Measurements from ENCODE around the gene ASB18. TPM values are rescaled to one million over a fixed set of nuclear protein-coding genes. Genes with fewer than 3 reads are reported as not detected.
A peak's percentile ranks its signal among the peaks of the same experiment; 100 is the strongest.

The ASB18 gene
- total RNA-seq, 2 donors from 2014 or later, result not detected

DNA sequence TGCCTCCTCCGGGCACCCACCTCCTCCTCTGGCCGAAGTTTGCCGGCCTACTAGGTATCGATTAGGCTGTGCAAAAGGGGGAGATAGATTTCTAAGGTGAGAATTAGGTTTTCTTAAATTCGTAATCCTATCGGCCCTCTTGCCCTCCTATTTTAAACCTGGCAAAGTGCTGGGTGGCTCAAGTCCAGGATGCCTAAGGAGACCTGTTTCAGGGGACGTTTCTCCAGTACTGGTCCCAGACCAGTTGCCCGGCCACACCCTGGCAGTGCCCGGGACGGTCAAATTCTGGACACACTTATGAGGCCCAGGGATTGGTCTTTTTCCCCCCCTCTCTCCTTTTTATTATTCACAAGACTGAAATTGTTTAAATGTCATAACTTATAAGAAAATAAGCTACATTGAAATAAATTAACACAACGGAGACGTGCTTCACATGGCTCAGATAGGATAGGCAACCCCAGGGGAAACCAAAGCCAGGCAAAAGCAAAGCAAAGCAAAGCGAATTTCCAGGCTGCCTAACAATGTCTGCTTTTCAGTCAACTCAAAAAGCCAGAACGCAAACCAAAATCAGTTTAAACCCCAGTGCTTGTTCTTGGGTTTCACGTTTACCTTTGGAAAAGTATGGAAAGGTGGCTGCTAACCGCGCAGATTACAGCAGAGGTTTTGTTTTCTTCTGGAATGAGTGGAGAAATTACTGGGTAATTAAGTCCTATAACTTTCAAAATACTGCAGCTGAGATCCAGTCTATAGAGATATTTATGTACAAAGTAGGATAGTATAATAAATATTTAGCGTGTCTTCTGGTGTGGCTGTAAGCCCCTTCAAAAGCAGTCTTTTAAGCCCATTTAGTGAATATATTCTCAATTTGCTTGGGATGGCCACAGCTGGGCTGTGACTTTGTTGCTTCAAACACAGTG lies 99.0 kb downstream of the ASB18 start:
- Mint-ChIP-seq H3K36me3 (ENCODE audit: low read depth) (no peaks in the 10 kb centered on the region), H3K27ac (no peak overlapping the region), H3K4me1 (peaks cover 13% of the 10 kb centered on the region), H3K9me3 (no peaks in the 10 kb centered on the region), H3K27me3 (ENCODE audit: insufficient read depth) (peaks cover 88% of the 10 kb centered on the region), H3K4me3 (peak overlapping the region; percentile 47)
- peaks cover 100% of the 10 kb centered on the region for H3K27me3 ChIP-seq (ENCODE audit: control insufficient read depth, insufficient read depth, low read length, poor library complexity, severe bottlenecking)
- H3K36me3 ChIP-seq (ENCODE audit: control insufficient read depth, insufficient read depth, low read length), result no peaks in the 10 kb centered on the region
- peak overlapping the region; percentile 67 for H3K4me3 ChIP-seq (ENCODE audit: low read length)
- no peaks in the 10 kb centered on the region for H3K9me3 ChIP-seq (ENCODE audit: control insufficient read depth, low read length)
- peaks cover 4% of the 10 kb centered on the region for H3K4me1 ChIP-seq (ENCODE audit: control insufficient read depth, insufficient read depth, low read length)
- no peak overlapping the region for H3K27ac ChIP-seq (ENCODE audit: low read depth, low read length)
- H3K9ac ChIP-seq (ENCODE audit: extremely low read depth, low read length, poor library complexity, severe bottlenecking), result no peak overlapping the region
- WGBS, 2 experiments (ENCODE audit: insufficient coverage in 1 of 2, insufficient read length in 1 of 2), result 48 to 53% methylated on average over 5 to 18 of the region's 18 CpGs
- DNase-seq, result no peak
- no peak for TF ChIP-seq CTCF (conservative IDR thresholded peaks at IDR 0.05)

- Histone ChIP-seq H3K4me1 (ENCODE audit: control insufficient read depth, insufficient read depth, low read length) (peaks cover 4% of the 10 kb centered on the region), H3K9ac (ENCODE audit: extremely low read depth, low read length, poor library complexity, severe bottlenecking) (no peak overlapping the region), H3K27me3 (ENCODE audit: control insufficient read depth, insufficient read depth, low read length, poor library complexity, severe bottlenecking) (peaks cover 100% of the 10 kb centered on the region), H3K36me3 (ENCODE audit: control insufficient read depth, insufficient read depth, low read length) (no peaks in the 10 kb centered on the region), H3K9me3 (ENCODE audit: control insufficient read depth, low read length) (no peaks in the 10 kb centered on the region), H3K27ac (ENCODE audit: low read depth, low read length) (no peak overlapping the region), H3K4me3 (ENCODE audit: low read length) (peak overlapping the region; percentile 67)
- Mint-ChIP-seq H3K4me3 (peak overlapping the region; percentile 47), H3K27ac (no peak overlapping the region), H3K36me3 (ENCODE audit: low read depth) (no peaks in the 10 kb centered on the region), H3K27me3 (ENCODE audit: insufficient read depth) (peaks cover 86% of the 10 kb centered on the region), H3K4me1 (peaks cover 13% of the 10 kb centered on the region), H3K9me3 (no peaks in the 10 kb centered on the region)
- no peak for TF ChIP-seq CTCF (conservative IDR thresholded peaks at IDR 0.05)
- 4 to 22% methylated on average over 24 to 67 of the region's 67 CpGs for WGBS, 2 experiments (ENCODE audit: insufficient coverage in 1 of 2, insufficient read length in 1 of 2)
- DNase-seq, result peak; percentile 84
Observed at GRCh38 chr2:236164201-236164924, 99.8 kb downstream of the ASB18 start.

GRCh38 chr2:236163471-236164200 lies 100.6 kb downstream of the ASB18 start:
- peak; percentile 77 for DNase-seq
- Mint-ChIP-seq H3K27me3 (ENCODE audit: insufficient read depth) (peaks cover 87% of the 10 kb centered on the region), H3K4me3 (peak overlapping the region; percentile 47), H3K36me3 (ENCODE audit: low read depth) (no peaks in the 10 kb centered on the region), H3K9me3 (no peaks in the 10 kb centered on the region), H3K27ac (no peak overlapping the region), H3K4me1 (peaks cover 18% of the 10 kb centered on the region)
- H3K4me1 ChIP-seq (ENCODE audit: control insufficient read depth, insufficient read depth, low read length), result peaks cover 4% of the 10 kb centered on the region
- H3K9ac ChIP-seq (ENCODE audit: extremely low read depth, low read length, poor library complexity, severe bottlenecking), result no peak overlapping the region
- no peaks in the 10 kb centered on the region for H3K36me3 ChIP-seq (ENCODE audit: control insufficient read depth, insufficient read depth, low read length)
- H3K4me3 ChIP-seq (ENCODE audit: low read length), result peak overlapping the region; percentile 67
- H3K27me3 ChIP-seq (ENCODE audit: control insufficient read depth, insufficient read depth, low read length, poor library complexity, severe bottlenecking), result peaks cover 100% of the 10 kb centered on the region
- no peak overlapping the region for H3K27ac ChIP-seq (ENCODE audit: low read depth, low read length)
- no peaks in the 10 kb centered on the region for H3K9me3 ChIP-seq (ENCODE audit: control insufficient read depth, low read length)
- TF ChIP-seq CTCF (conservative IDR thresholded peaks at IDR 0.05), result no peak
- 24 to 45% methylated on average over 45 to 59 of the region's 59 CpGs for WGBS, 2 experiments (ENCODE audit: insufficient coverage in 1 of 2, insufficient read length in 1 of 2)

All from endodermal cell (in vitro differentiated cells).